K562 (cell line): ENCODE data around the gene LIG3. TPM values are rescaled to one million over a fixed set of nuclear protein-coding genes. Genes with fewer than 3 reads are reported as not detected.
A peak's percentile ranks its signal among the peaks of the same experiment; 100 is the strongest.

ENCODE experiments used
- ELF2 ChIP-seq: fragments of 250-450 bp; sonication (Bioruptor Pico); IDR thresholded peaks from 2 replicates; pipeline ENCODE4 v1.5.0; 2021; ENCODE audit warnings: mild to moderate bottlenecking
- FIP1L1 ChIP-seq: fragments of 200-400 bp; formaldehyde crosslinking; IDR thresholded peaks from 2 replicates; pipeline ENCODE4 v1.6.1; 2018; ENCODE audit warnings: mild to moderate bottlenecking, low read depth, low read length; ENCODE audit not compliant: poor library complexity, severe bottlenecking
- FOXJ2 ChIP-seq: fragments of 200-800 bp; sonication (Bioruptor generic); IDR thresholded peaks from 2 replicates; pipeline ENCODE4 v1.6.1; 2016; ENCODE audit warnings: missing genetic modification characterization, missing compliant biosample characterization
- GTF2F1 ChIP-seq: IDR thresholded peaks from 2 replicates; pipeline ENCODE4 v1.6.1; 2011; ENCODE audit warnings: low read depth, low read length, improper control_type of control experiment
- HEY1 ChIP-seq: fragments of 250-450 bp; sonication (Bioruptor Pico); IDR thresholded peaks from 2 replicates; pipeline ENCODE4 v1.5.0; 2020; ENCODE audit warnings: mild to moderate bottlenecking, moderate library complexity, borderline replicate concordance
- HNRNPK ChIP-seq: fragments of 200-400 bp; formaldehyde crosslinking; IDR thresholded peaks from one replicate; pipeline ENCODE4 v1.6.1; 2018; ENCODE audit warnings: mild to moderate bottlenecking, low read depth, low read length; ENCODE audit not compliant: poor library complexity, severe bottlenecking
- ILF3 ChIP-seq: fragments of 450-650 bp; IDR thresholded peaks from 2 replicates; pipeline ENCODE4 v1.6.1; 2018; ENCODE audit warnings: antibody characterized with exemption, mild to moderate bottlenecking, moderate library complexity, borderline replicate concordance
- PKNOX1 ChIP-seq: fragments of 450-650 bp; IDR thresholded peaks from 2 replicates; pipeline ENCODE4 v1.6.1; 2016
- PTTG1 ChIP-seq: fragments of 450-650 bp; IDR thresholded peaks from 2 replicates; pipeline ENCODE4 v1.6.1; 2016; ENCODE audit warnings: low read depth, mild to moderate bottlenecking, missing genetic modification characterization, missing compliant biosample characterization
- RB1 ChIP-seq: fragments of 450-650 bp; IDR thresholded peaks from 2 replicates; pipeline ENCODE4 v1.6.1; 2017; ENCODE audit warnings: low read depth, mild to moderate bottlenecking
- SMAD4 ChIP-seq: fragments of 250-450 bp; sonication (Bioruptor Pico); conservative IDR thresholded peaks from 2 replicates; pipeline ENCODE4 v1.8.0; 2021; ENCODE audit warnings: inconsistent platforms, mild to moderate bottlenecking, moderate library complexity
- SMARCA5 ChIP-seq: fragments of 450-650 bp; IDR thresholded peaks from 2 replicates; pipeline ENCODE4 v1.6.1; 2016
- ZNF23 ChIP-seq: fragments of 250-450 bp; sonication (Bioruptor Pico); IDR thresholded peaks from 2 replicates; pipeline ENCODE4 v1.4.0; 2020; ENCODE audit warnings: mild to moderate bottlenecking
- ZNF311 ChIP-seq: fragments of 250-450 bp; sonication (Bioruptor Pico); IDR thresholded peaks from 2 replicates; pipeline ENCODE4 v1.4.0; 2020; ENCODE audit warnings: mild to moderate bottlenecking, moderate library complexity
- ZNF561 ChIP-seq: fragments of 450-650 bp; formaldehyde crosslinking; conservative IDR thresholded peaks from 2 replicates; pipeline ENCODE4 v1.4.0; 2020; ENCODE audit warnings: mild to moderate bottlenecking, moderate library complexity
- ZNF764 ChIP-seq: fragments of 250-450 bp; sonication (Bioruptor Pico); IDR thresholded peaks from 2 replicates; pipeline ENCODE4 v1.4.0; 2020; ENCODE audit warnings: low read depth, mild to moderate bottlenecking, moderate library complexity
- polyA plus RNA-seq, 8 experiments: library from polyadenylated mRNA; depleted of rRNA in 4 of 8; stranded (reverse) in 5 of 8; unstranded in 3 of 8; fragments of >200 nt; fragmentation: Nextera tagmentation in 2 of 8; fragmentation: Illumina TruSeq in 1 of 8; extraction: Ambion mirVana in 2 of 8; extraction: Trizol in 1 of 8; gene quantifications; 2 replicates each; pipeline versions ENCODE4 v1.2.1 to v1.2.3, GENCODE V29; 2011 to 2014; ENCODE audit warnings: inconsistent platforms in 1 of 8, missing spikeins in 1 of 8
- total RNA-seq, 7 experiments: library from RNA; depleted of rRNA in 6 of 7; stranded (reverse); fragments of >200 nt in 6 of 7; fragmentation: Illumina TruSeq in 2 of 7; extraction: Trizol in 2 of 7; gene quantifications; 2 replicates each; pipeline versions ENCODE4 v1.2.1 to v1.2.3, GENCODE V29; 2011 to 2021; ENCODE audit warnings: low replicate concordance in 1 of 7
- TF ChIP-seq, protein P1 (sequence below): fragments of 250-450 bp; sonication (Bioruptor Pico); IDR thresholded peaks from 2 replicates; pipeline ENCODE4 v1.4.0; 2020
- TF ChIP-seq, protein P2 (sequence below): fragments of 250-450 bp; sonication (Bioruptor Pico); IDR thresholded peaks from 2 replicates; pipeline ENCODE4 v1.8.0; 2021; ENCODE audit warnings: moderate library complexity, mild to moderate bottlenecking, inconsistent platforms
- TF ChIP-seq, protein P3 (sequence below): fragments of 450-650 bp; formaldehyde crosslinking; IDR thresholded peaks from 2 replicates; pipeline ENCODE4 v1.4.0; 2020; ENCODE audit warnings: mild to moderate bottlenecking, moderate library complexity

LIG3 gene
- total and polyA plus RNA-seq, 9 of the 15 experiments (the other 6 are each of a cell fraction or from before 2014, with no cell fraction given), result 7.6 to 75.0 (median 43.0) TPM

DNA sequence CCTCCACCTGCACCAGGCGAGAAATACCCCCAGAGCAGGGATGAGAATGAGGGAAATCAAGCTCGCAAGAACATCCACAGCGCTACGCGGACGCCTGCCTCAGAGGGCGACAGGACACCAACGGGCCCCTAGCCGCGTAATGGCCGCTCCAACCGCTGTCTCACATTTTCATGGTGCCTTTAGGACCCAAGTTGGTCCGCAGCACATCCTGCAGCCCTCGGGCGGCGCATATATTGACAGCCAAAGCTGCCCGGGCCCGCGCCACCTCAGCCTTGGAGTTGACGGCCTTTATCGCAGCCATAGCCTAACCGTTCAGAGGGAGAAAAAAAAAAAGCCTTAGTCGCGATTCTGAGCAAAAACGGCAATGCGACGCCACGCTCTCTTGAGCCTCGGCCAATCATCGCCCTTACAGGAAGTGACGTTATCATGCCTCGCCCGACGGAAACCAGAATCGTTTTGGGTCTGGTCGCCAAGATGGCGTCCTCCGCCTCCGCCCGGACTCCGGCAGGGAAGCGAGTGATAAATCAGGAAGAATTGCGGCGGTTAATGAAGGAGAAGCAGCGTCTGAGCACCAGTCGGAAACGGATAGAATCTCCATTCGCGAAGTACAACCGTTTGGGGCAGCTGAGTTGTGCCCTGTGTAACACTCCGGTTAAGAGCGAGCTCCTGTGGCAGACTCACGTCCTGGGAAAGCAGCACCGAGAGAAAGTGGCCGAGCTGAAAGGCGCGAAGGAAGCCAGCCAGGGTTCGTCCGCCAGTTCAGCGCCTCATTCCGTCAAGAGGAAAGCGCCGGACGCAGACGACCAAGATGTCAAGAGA is 19.0 kb upstream of the LIG3 start, which contains the start of the genes CCT6B and ZNF830 (continued):
- TF ChIP-seq, protein P1, sequence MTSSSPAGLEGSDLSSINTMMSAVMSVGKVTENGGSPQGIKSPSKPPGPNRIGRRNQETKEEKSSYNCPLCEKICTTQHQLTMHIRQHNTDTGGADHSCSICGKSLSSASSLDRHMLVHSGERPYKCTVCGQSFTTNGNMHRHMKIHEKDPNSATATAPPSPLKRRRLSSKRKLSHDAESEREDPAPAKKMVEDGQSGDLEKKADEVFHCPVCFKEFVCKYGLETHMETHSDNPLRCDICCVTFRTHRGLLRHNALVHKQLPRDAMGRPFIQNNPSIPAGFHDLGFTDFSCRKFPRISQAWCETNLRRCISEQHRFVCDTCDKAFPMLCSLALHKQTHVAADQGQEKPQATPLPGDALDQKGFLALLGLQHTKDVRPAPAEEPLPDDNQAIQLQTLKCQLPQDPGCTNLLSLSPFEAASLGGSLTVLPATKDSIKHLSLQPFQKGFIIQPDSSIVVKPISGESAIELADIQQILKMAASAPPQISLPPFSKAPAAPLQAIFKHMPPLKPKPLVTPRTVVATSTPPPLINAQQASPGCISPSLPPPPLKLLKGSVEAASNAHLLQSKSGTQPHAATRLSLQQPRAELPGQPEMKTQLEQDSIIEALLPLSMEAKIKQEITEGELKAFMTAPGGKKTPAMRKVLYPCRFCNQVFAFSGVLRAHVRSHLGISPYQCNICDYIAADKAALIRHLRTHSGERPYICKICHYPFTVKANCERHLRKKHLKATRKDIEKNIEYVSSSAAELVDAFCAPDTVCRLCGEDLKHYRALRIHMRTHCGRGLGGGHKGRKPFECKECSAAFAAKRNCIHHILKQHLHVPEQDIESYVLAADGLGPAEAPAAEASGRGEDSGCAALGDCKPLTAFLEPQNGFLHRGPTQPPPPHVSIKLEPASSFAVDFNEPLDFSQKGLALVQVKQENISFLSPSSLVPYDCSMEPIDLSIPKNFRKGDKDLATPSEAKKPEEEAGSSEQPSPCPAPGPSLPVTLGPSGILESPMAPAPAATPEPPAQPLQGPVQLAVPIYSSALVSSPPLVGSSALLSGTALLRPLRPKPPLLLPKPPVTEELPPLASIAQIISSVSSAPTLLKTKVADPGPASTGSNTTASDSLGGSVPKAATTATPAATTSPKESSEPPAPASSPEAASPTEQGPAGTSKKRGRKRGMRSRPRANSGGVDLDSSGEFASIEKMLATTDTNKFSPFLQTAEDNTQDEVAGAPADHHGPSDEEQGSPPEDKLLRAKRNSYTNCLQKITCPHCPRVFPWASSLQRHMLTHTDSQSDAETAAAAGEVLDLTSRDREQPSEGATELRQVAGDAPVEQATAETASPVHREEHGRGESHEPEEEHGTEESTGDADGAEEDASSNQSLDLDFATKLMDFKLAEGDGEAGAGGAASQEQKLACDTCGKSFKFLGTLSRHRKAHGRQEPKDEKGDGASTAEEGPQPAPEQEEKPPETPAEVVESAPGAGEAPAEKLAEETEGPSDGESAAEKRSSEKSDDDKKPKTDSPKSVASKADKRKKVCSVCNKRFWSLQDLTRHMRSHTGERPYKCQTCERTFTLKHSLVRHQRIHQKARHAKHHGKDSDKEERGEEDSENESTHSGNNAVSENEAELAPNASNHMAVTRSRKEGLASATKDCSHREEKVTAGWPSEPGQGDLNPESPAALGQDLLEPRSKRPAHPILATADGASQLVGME (CRISPR knock-in tag), result no peak
- peak; percentile 39; the same call in 1 of the 2 replicates for TF ChIP-seq RB1
- TF ChIP-seq ZNF764 (CRISPR knock-in tag), result no peak
- no peak for TF ChIP-seq HNRNPK
- no peak for TF ChIP-seq ELF2 (CRISPR knock-in tag)
- TF ChIP-seq HEY1 (CRISPR knock-in tag), result no peak
- TF ChIP-seq ZNF561 (CRISPR knock-in tag), result no peak
- TF ChIP-seq, protein P2, sequence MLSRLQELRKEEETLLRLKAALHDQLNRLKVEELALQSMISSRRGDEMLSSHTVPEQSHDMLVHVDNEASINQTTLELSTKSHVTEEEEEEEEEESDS (CRISPR knock-in tag), result no peak
- no peak for TF ChIP-seq ZNF23
- TF ChIP-seq SMARCA5, result no peak
- no peak for TF ChIP-seq ILF3
- TF ChIP-seq FOXJ2 (tag), result no peak
- no peak for TF ChIP-seq ZNF311 (CRISPR knock-in tag)
- TF ChIP-seq FIP1L1, result no peak
- TF ChIP-seq PKNOX1, result peak; percentile 54
- TF ChIP-seq PTTG1 (tag), result no peak
- peak; percentile 47; the same call in 1 of the 2 replicates for TF ChIP-seq SMAD4
- TF ChIP-seq, protein P3, sequence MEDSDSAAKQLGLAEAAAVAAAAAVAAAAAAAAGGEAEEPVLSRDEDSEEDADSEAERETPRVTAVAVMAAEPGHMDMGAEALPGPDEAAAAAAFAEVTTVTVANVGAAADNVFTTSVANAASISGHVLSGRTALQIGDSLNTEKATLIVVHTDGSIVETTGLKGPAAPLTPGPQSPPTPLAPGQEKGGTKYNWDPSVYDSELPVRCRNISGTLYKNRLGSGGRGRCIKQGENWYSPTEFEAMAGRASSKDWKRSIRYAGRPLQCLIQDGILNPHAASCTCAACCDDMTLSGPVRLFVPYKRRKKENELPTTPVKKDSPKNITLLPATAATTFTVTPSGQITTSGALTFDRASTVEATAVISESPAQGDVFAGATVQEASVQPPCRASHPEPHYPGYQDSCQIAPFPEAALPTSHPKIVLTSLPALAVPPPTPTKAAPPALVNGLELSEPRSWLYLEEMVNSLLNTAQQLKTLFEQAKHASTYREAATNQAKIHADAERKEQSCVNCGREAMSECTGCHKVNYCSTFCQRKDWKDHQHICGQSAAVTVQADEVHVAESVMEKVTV (CRISPR knock-in tag), result no peak
- TF ChIP-seq GTF2F1, result no peak
